MCF 10A (cell line): ENCODE measurements around the gene TUFT1. TPM values are rescaled to one million over a fixed set of nuclear protein-coding genes. Genes with fewer than 3 reads are reported as not detected.
A peak's percentile ranks its signal among the peaks of the same experiment; 100 is the strongest.

Experiments
- BruUV-seq: library from RNA; stranded (reverse); fragments of 400-500 nt; replicated peaks from 2 replicates; lab custom pipeline; 2021; lab: Mats Ljungman, UMichigan
- CTCF ChIA-PET: fragments of 300-600 bp; sonication (Branson Sonifier 250); formaldehyde crosslinking; extraction: SDS; loops from one replicate; lab custom pipeline; 2021; ENCODE audit warnings: antibody characterized with exemption, inconsistent platforms; lab: Yijun Ruan, JAX
- POLR2A ChIA-PET: fragments of 300-600, 350-650 bp; sonication (Branson Sonifier 250); formaldehyde crosslinking; extraction: SDS; loops from one replicate; lab custom pipeline; 2020; ENCODE audit warnings: antibody characterized with exemption, inconsistent platforms; lab: Yijun Ruan, JAX
- DNase-seq: peaks from one replicate; pipeline ENCODE4 v3.0.0-alpha.2; 2018; ENCODE audit not compliant: unreplicated experiment
- H3K27ac Mint-ChIP-seq: one replicate; pipeline ENCODE4 v1.8.0; 2022; ENCODE audit warnings: mild to moderate bottlenecking, low read depth, mixed read lengths; ENCODE audit not compliant: unreplicated experiment
- H3K27me3 Mint-ChIP-seq: one replicate; pipeline ENCODE4 v1.8.0; 2022; ENCODE audit warnings: mixed read lengths; ENCODE audit not compliant: insufficient read depth, unreplicated experiment
- H3K36me3 Mint-ChIP-seq: one replicate; pipeline ENCODE4 v1.8.0; 2022; ENCODE audit warnings: mild to moderate bottlenecking, moderate library complexity, mixed read lengths; ENCODE audit not compliant: insufficient read depth, unreplicated experiment
- H3K4me1 Mint-ChIP-seq: one replicate; pipeline ENCODE4 v1.8.0; 2022; ENCODE audit warnings: mixed read lengths; ENCODE audit not compliant: insufficient read depth, unreplicated experiment
- H3K4me3 Mint-ChIP-seq: one replicate; pipeline ENCODE4 v1.8.0; 2022; ENCODE audit warnings: mild to moderate bottlenecking, moderate library complexity, mixed read lengths; ENCODE audit not compliant: unreplicated experiment
- H3K9me3 Mint-ChIP-seq: one replicate; pipeline ENCODE4 v1.8.0; 2022; ENCODE audit warnings: mixed read lengths; ENCODE audit not compliant: unreplicated experiment
- CTCF ChIP-seq: fragments of 200-600 bp; IDR thresholded peaks from one replicate; pipeline ENCODE4 v1.8.0; 2022; ENCODE audit warnings: antibody characterized with exemption, mild to moderate bottlenecking; ENCODE audit not compliant: unreplicated experiment
- intact Hi-C: fragments of 100-400 bp; cut with micrococcal nuclease; formaldehyde crosslinking; loops from 2 replicates; pipeline ENCODE4 v1.14.1; 2022
- total RNA-seq: library from RNA; stranded (reverse); gene quantifications from 2 replicates; pipeline ENCODE4 v1.2.3, GENCODE V29; 2022

Gene TUFT1
- total RNA-seq, 1 experiment from 2014 or later, result 162 TPM

- intact Hi-C loops, result no loop called here
- Mint-ChIP-seq H3K4me1 (peaks cover 6% of the 10 kb centered on the region), H3K36me3 (peaks cover 94% of the 10 kb centered on the region), H3K9me3 (no peaks in the 10 kb centered on the region), H3K27me3 (no peaks in the 10 kb centered on the region), H3K4me3 (no peak overlapping the region), H3K27ac (peak overlapping the region; percentile 32)
- no TSS peak for BruUV-seq
- DNase-seq, result no peak
- ChIA-PET CTCF (interaction anchor here (0.6 to 1.3 kb wide), 3 partner anchors 16 to 31 kb away, joined by 3 read pairs; no protein-coding TSS in a partner anchor), POLR2A (interaction anchor here (0.7 kb wide), 1 partner anchor 10 kb away, joined by 3 read pairs; no protein-coding TSS in a partner anchor)
- no peak for TF ChIP-seq CTCF
These were observed 22.6 kb downstream of the TUFT1 start for GRCh38 chr1:151562661-151563060.

- Mint-ChIP-seq H3K27me3 (no peaks in the 10 kb centered on the region), H3K36me3 (peaks cover 94% of the 10 kb centered on the region), H3K4me3 (no peak overlapping the region), H3K4me1 (peaks cover 11% of the 10 kb centered on the region), H3K9me3 (no peaks in the 10 kb centered on the region), H3K27ac (no peak overlapping the region)
- no peak for DNase-seq
- POLR2A ChIA-PET, result interaction anchor here (0.6 to 1.4 kb wide), 3 partner anchors 8 to 31 kb away, joined by 3 read pairs; no protein-coding TSS in a partner anchor
- intact Hi-C loops, result no loop called here
- TF ChIP-seq CTCF, result no peak
- CTCF ChIA-PET, result interaction anchor here (0.6 to 1.3 kb wide), 4 partner anchors 9 to 30 kb away, joined by 3 read pairs; no protein-coding TSS in a partner anchor
- no TSS peak for BruUV-seq
These were observed 23.3 kb downstream of the TUFT1 start for GRCh38 chr1:151563376-151563775.

- no peak for TF ChIP-seq CTCF
- no peaks in the 10 kb centered on the region for H3K27me3 Mint-ChIP-seq
- H3K9me3 Mint-ChIP-seq, result no peaks in the 10 kb centered on the region
- no peak overlapping the region for H3K4me3 Mint-ChIP-seq
- peaks cover 98% of the 10 kb centered on the region for H3K36me3 Mint-ChIP-seq
- no peak for DNase-seq
- intact Hi-C loops, result no loop called here
- no peak overlapping the region for H3K27ac Mint-ChIP-seq
- no TSS peak for BruUV-seq
- POLR2A ChIA-PET, result interaction anchor here (0.5 to 2.4 kb wide), 7 partner anchors 10 to 136 kb away, joined by 3 to 5 read pairs (median 3); no protein-coding TSS in a partner anchor
- H3K4me1 Mint-ChIP-seq, result peaks cover 22% of the 10 kb centered on the region
- CTCF ChIA-PET, result interaction anchor here (0.5 to 1.0 kb wide), 4 partner anchors 45 to 215 kb away, joined by 3 to 7 read pairs (median 3); no protein-coding TSS in a partner anchor
These were observed 25.5 kb downstream of the TUFT1 start for GRCh38 chr1:151565502-151566189.

GRCh38 chr1:151568626-151569088 lies 28.5 kb downstream of the TUFT1 start:
- intact Hi-C loops, result no loop called here
- peak overlapping the region; percentile 24 for H3K27ac Mint-ChIP-seq
- no peak for TF ChIP-seq CTCF
- no TSS peak for BruUV-seq
- no peaks in the 10 kb centered on the region for H3K9me3 Mint-ChIP-seq
- H3K27me3 Mint-ChIP-seq, result no peaks in the 10 kb centered on the region
- H3K4me1 Mint-ChIP-seq, result peaks cover 23% of the 10 kb centered on the region
- POLR2A ChIA-PET, result interaction anchor here (0.6 to 6.0 kb wide), 11 partner anchors 9 to 48 kb away, joined by 3 to 61 read pairs (median 4); partner anchors contain the start of gene TUFT1
- H3K4me3 Mint-ChIP-seq, result no peak overlapping the region
- peaks cover 97% of the 10 kb centered on the region for H3K36me3 Mint-ChIP-seq
- peak; percentile 38 for DNase-seq
- CTCF ChIA-PET, result interaction anchor here (1.5 kb wide), 1 partner anchor 124 kb away, joined by 4 read pairs; no protein-coding TSS in a partner anchor
